K562 (cell line): ENCODE results near the gene SUMF1. TPM values are rescaled to one million over a fixed set of nuclear protein-coding genes. Genes with fewer than 3 reads are reported as not detected.

Source experiments
- ATAC-seq: fragments of 200-7000 bp; cut with Tn5 transposase; 3 replicates; pipeline ENCODE4 v1.9.1; 2020; ENCODE audit warnings: moderate library complexity
- BruUV-seq: library from RNA; stranded (reverse); fragments of 400-500 nt; replicated peaks from 2 replicates; lab custom pipeline; 2021; lab: Mats Ljungman, UMichigan
- CTCF ChIA-PET: fragments of 300-600 bp; formaldehyde crosslinking; extraction: SDS; loops from one replicate; lab custom pipeline; 2021; ENCODE audit warnings: low intra/inter-chr PET ratio; lab: Yijun Ruan, JAX
- POLR2A ChIA-PET: fragments of 300-600, 350-650 bp; sonication (Branson Sonifier 250); formaldehyde crosslinking; extraction: SDS; loops from one replicate; lab custom pipeline; 2021; ENCODE audit warnings: antibody characterized with exemption, inconsistent platforms; lab: Yijun Ruan, JAX
- DNase-seq, 4 experiments: peaks; one replicate each; pipeline versions ENCODE4 v3.0.0 to v3.0.0-alpha.2; 2011 to 2018; ENCODE audit warnings: low spot score in 3 of 4, mixed read lengths in 3 of 4; ENCODE audit errors: extremely low read depth in 1 of 4
- FAIRE-seq: peaks from 2 replicates; lab custom pipeline; 2011; peaks lifted over from hg19 to GRCh38; lab: Jason Lieb, UNC
- H2AFZ ChIP-seq: 2 replicates; pipeline ENCODE4 v1.6.0; 2011; ENCODE audit warnings: low read depth, low read length, control low read depth, inconsistent platforms
- H3K27ac ChIP-seq: fragments of 200-600 bp; 3 replicates; pipeline ENCODE4 v1.8.0; 2011; ENCODE audit warnings: low read depth, mild to moderate bottlenecking, control low read depth, inconsistent platforms, low read length, moderate library complexity, mixed read lengths; ENCODE audit errors: extremely low read depth
- H3K27me3 ChIP-seq, 2 experiments: fragments of 300-600 bp in 1 of 2; 2 replicates in 1 of 2; 3 replicates in 1 of 2; pipeline versions ENCODE4 v1.6.0 to v1.8.0; 2011; ENCODE audit warnings: inconsistent platforms in 2 of 2, low read length in 2 of 2, mild to moderate bottlenecking in 1 of 2, mixed read lengths in 1 of 2, moderate library complexity in 1 of 2; ENCODE audit not compliant: control insufficient read depth in 2 of 2, insufficient read depth in 2 of 2
- H3K36me3 ChIP-seq: fragments of 300-600 bp; 3 replicates; pipeline ENCODE4 v1.8.0; 2011; ENCODE audit warnings: mild to moderate bottlenecking, low read length, inconsistent platforms; ENCODE audit not compliant: control insufficient read depth, insufficient read depth
- H3K4me1 ChIP-seq, 2 experiments: fragments of 200-600 bp in 1 of 2; replicated peaks in 1 of 2; 2 replicates in 1 of 2; 3 replicates in 1 of 2; pipeline versions ENCODE4 v1.5.1 to v1.8.0; 2011; ENCODE audit warnings: inconsistent platforms in 2 of 2, low read length in 2 of 2, mild to moderate bottlenecking in 1 of 2, mixed read lengths in 1 of 2, moderate library complexity in 1 of 2; ENCODE audit not compliant: control insufficient read depth in 2 of 2, insufficient read depth in 2 of 2
- H3K4me2 ChIP-seq: 2 replicates; pipeline ENCODE4 v1.6.1; 2011; ENCODE audit warnings: low read length, control low read depth, inconsistent platforms, mixed read lengths; ENCODE audit not compliant: insufficient read depth
- H3K4me3 ChIP-seq: fragments of 200-600 bp; sonication (generic), shearing (Covaris generic); 2 replicates; pipeline ENCODE4 v1.5.1; 2016; ENCODE audit warnings: control low read depth, inconsistent platforms
- H3K79me2 ChIP-seq: fragments of 200-600 bp; 3 replicates; pipeline ENCODE4 v1.8.0; 2011; ENCODE audit warnings: low read length, inconsistent platforms; ENCODE audit not compliant: control insufficient read depth, insufficient read depth
- H3K9ac ChIP-seq, 2 experiments: 2 replicates each; pipeline versions ENCODE4 v1.6.0 to v1.6.1; 2011; ENCODE audit warnings: low read depth in 2 of 2, low read length in 2 of 2, control low read depth in 1 of 2, inconsistent platforms in 1 of 2, mild to moderate bottlenecking in 1 of 2, mixed read lengths in 1 of 2; ENCODE audit not compliant: insufficient read depth in 1 of 2
- H3K9me1 ChIP-seq: one replicate; pipeline ENCODE4 v1.6.0; 2011; ENCODE audit warnings: inconsistent platforms, mild to moderate bottlenecking, low read length, moderate library complexity; ENCODE audit not compliant: control insufficient read depth, insufficient read depth
- H3K9me3 ChIP-seq: replicated peaks from 2 replicates; pipeline ENCODE4 v1.5.1; 2011; ENCODE audit warnings: low read depth, low read length, inconsistent platforms; ENCODE audit not compliant: control insufficient read depth, insufficient read depth
- H4K20me1 ChIP-seq: replicated peaks from 2 replicates; pipeline ENCODE4 v1.6.1; 2011; ENCODE audit warnings: low read length, inconsistent platforms, mixed read lengths; ENCODE audit not compliant: control insufficient read depth, insufficient read depth
- TSC22D4 ChIP-seq: fragments of 450-650 bp; IDR thresholded peaks from 2 replicates; pipeline ENCODE4 v1.6.1; 2016; ENCODE audit warnings: missing genetic modification characterization, missing biosample characterization, control low read depth
- ZC3H4 ChIP-seq: sonication (generic); formaldehyde crosslinking; IDR thresholded peaks from 2 replicates; pipeline ENCODE4 v1.9.0; 2021; ENCODE audit warnings: missing genetic modification reagents, borderline replicate concordance
- WGBS: fragments of 100-300 bp; shearing (Covaris generic); methylation state at CpG from one replicate; pipeline ENCODE4 v1.1.6; 2016; ENCODE audit warnings: low coverage, mixed read lengths; ENCODE audit not compliant: insufficient coverage; ENCODE audit errors: missing lambda C conversion rate; 5-methylcytosine and 5-hydroxymethylcytosine counted together
- in situ Hi-C: fragments of 300-500 bp; cut with MboI; formaldehyde crosslinking; loops from 4 replicates; pipeline ENCODE4 v1.15.0; 2018; ENCODE audit warnings: inconsistent platforms, mixed read lengths
- intact Hi-C: fragments of 100-400 bp; cut with micrococcal nuclease; formaldehyde crosslinking; loops from 2 replicates; pipeline ENCODE4 v1.14.2; 2022
- polyA plus RNA-seq, 8 experiments: library from polyadenylated mRNA; depleted of rRNA in 4 of 8; stranded (reverse) in 5 of 8; unstranded in 3 of 8; fragments of >200 nt; fragmentation: Nextera tagmentation in 2 of 8; fragmentation: Illumina TruSeq in 1 of 8; extraction: Ambion mirVana in 2 of 8; extraction: Trizol in 1 of 8; gene quantifications; 2 replicates each; pipeline versions ENCODE4 v1.2.1 to v1.2.3, GENCODE V29; 2011 to 2014; ENCODE audit warnings: inconsistent platforms in 1 of 8, missing spikeins in 1 of 8
- total RNA-seq, 7 experiments: library from RNA; depleted of rRNA in 6 of 7; stranded (reverse); fragments of >200 nt in 6 of 7; fragmentation: Illumina TruSeq in 2 of 7; extraction: Trizol in 2 of 7; gene quantifications; 2 replicates each; pipeline versions ENCODE4 v1.2.1 to v1.2.3, GENCODE V29; 2011 to 2021; ENCODE audit warnings: low replicate concordance in 1 of 7
- TF ChIP-seq, protein P1 (sequence below): sonication (generic); formaldehyde crosslinking; IDR thresholded peaks from 2 replicates; pipeline ENCODE4 v1.8.1; 2022; ENCODE audit warnings: missing genetic modification reagents

The SUMF1 gene
- total and polyA plus RNA-seq, 9 of the 15 experiments (the other 6 are each of a cell fraction or from before 2014, with no cell fraction given) = 1.3 to 7.4 (median 4.2) TPM

DNA sequence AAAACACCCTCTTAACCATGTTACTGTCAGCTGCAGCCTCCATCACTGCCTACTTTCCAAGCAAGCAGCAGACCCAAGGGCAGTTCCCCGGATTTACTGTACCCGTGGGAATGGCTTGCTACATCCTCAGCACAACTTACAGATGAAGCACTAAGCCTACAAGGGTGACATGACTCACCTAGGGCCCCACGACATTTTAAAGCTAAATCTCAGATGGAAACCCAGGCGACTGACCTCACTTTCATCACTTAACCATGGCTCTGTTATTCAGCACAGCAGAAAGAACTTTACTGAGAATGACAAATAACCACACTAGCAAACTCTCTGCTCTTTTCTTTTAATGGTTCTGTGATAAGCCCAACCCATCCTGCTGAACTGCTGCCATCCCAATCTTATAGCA lies 65.6 kb downstream of the SUMF1 start (continued):
- TF ChIP-seq, protein P1, sequence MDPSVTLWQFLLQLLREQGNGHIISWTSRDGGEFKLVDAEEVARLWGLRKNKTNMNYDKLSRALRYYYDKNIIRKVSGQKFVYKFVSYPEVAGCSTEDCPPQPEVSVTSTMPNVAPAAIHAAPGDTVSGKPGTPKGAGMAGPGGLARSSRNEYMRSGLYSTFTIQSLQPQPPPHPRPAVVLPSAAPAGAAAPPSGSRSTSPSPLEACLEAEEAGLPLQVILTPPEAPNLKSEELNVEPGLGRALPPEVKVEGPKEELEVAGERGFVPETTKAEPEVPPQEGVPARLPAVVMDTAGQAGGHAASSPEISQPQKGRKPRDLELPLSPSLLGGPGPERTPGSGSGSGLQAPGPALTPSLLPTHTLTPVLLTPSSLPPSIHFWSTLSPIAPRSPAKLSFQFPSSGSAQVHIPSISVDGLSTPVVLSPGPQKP (CRISPR knock-in tag) = no peak

DNA sequence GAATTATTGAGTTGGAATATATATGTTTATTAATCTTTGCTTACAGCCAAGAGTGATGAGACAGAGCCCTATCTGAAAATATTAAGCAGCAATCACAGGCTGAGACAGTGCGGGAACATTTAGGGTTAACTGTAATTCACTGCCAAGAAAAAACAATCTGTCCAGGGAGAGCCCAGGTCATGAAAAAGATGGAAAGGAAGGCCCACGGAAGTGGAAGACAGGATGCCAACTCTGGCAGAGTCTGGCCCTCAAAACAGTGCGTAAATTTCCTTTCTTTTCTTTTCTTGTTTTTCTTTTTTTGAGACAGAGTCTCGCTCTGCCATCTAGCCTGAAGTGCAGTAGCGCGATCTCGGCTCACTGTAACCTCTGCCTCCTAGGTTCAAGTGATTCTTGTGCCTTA lies 67.6 kb downstream of the SUMF1 start:
- FAIRE-seq (no peak), ATAC-seq (no peak), DNase-seq (no peak)
- in situ Hi-C loops = no loop called here
- TF ChIP-seq TSC22D4 (tag) = no peak
- TF ChIP-seq ZC3H4 (CRISPR knock-in tag) = no peak
- intact Hi-C loops = no loop called here
- peaks cover 0 to 5% of the 10 kb centered on the region in 2 experiments; a peak in 2 of 5 replicates for H3K4me1 ChIP-seq
- H3K9ac ChIP-seq = no peak overlapping the region
- H2AFZ ChIP-seq = no peak overlapping the region
- no peaks in the 10 kb centered on the region for H3K27me3 ChIP-seq
- H3K27ac ChIP-seq = no peak overlapping the region
- no peak overlapping the region for H3K4me3 ChIP-seq
- H3K9me1 ChIP-seq = no peaks in the 10 kb centered on the region
- no peak overlapping the region for H3K4me2 ChIP-seq
- WGBS = 73% methylated on average over 7 of the region's 7 CpGs
- H3K9me3 ChIP-seq = no peaks in the 10 kb centered on the region
- BruUV-seq = no TSS peak
- H3K36me3 ChIP-seq = no peaks in the 10 kb centered on the region
- no peaks in the 10 kb centered on the region for H4K20me1 ChIP-seq
- no peaks in the 10 kb centered on the region for H3K79me2 ChIP-seq
- CTCF ChIA-PET = no interaction called here
- POLR2A ChIA-PET = interaction anchor here (0.6 to 2.1 kb wide), 5 partner anchors 10 to 420 kb away, joined by 3 to 7 read pairs (median 3); no protein-coding TSS in a partner anchor
